ENCODE results near the gene DR1. TPM values are rescaled to one million over a fixed set of nuclear protein-coding genes. Genes with fewer than 3 reads are reported as not detected.

Gene DR1
- total RNA-seq, 1 experiment from 2014 or later: 104 TPM

DNA sequence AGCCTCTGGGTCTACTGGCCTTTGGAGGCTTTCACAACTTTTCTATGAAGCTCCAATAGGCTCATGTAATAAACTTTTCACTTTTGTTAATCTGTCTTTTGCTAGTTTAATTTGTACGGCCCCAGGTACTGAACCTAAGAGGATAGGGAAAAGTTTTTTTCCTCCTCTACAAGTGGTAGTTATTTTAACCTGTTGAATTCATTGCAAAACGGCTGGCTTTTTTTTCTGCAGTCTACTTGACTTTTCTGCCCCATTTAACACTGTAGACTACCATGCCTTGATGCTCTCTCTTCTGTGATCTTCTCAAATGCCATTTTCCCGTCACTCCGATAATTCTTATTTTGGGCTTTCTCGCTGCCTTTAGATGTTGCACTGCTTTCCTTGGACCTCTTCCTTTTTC is 43.6 kb upstream of the DR1 start:
- no peaks in the 10 kb centered on the region for H3K9me3 Mint-ChIP-seq (ENCODE audit: unreplicated experiment)
- H3K27ac Mint-ChIP-seq (ENCODE audit: low read depth, unreplicated experiment): no peak overlapping the region
- CTCF ChIA-PET: interaction anchor here (0.7 to 1.4 kb wide), 2 partner anchors 132 to 868 kb away, joined by 3 read pairs; no protein-coding TSS in a partner anchor
- H3K27me3 Mint-ChIP-seq (ENCODE audit: insufficient read depth, unreplicated experiment): no peaks in the 10 kb centered on the region
- DNase-seq (ENCODE audit: unreplicated experiment): no peak
- no TSS peak for BruUV-seq (replicated peaks)
- H3K4me3 Mint-ChIP-seq (ENCODE audit: unreplicated experiment): no peak overlapping the region
- TF ChIP-seq, protein P1, sequence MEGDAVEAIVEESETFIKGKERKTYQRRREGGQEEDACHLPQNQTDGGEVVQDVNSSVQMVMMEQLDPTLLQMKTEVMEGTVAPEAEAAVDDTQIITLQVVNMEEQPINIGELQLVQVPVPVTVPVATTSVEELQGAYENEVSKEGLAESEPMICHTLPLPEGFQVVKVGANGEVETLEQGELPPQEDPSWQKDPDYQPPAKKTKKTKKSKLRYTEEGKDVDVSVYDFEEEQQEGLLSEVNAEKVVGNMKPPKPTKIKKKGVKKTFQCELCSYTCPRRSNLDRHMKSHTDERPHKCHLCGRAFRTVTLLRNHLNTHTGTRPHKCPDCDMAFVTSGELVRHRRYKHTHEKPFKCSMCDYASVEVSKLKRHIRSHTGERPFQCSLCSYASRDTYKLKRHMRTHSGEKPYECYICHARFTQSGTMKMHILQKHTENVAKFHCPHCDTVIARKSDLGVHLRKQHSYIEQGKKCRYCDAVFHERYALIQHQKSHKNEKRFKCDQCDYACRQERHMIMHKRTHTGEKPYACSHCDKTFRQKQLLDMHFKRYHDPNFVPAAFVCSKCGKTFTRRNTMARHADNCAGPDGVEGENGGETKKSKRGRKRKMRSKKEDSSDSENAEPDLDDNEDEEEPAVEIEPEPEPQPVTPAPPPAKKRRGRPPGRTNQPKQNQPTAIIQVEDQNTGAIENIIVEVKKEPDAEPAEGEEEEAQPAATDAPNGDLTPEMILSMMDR (IDR thresholded peaks at IDR 0.05; ENCODE audit: unreplicated experiment): no peak
- intact Hi-C loops (cut with micrococcal nuclease): loop anchor here (10.0 kb wide), 2 partner anchors 263 to 323 kb away; no protein-coding TSS in a partner anchor
- POLR2A ChIA-PET: interaction anchor here (0.7 to 1.5 kb wide), 2 partner anchors 25 to 43 kb away, joined by 3 to 5 read pairs; partner anchors contain the start of gene DR1
- peaks cover 7% of the 10 kb centered on the region for H3K36me3 Mint-ChIP-seq (ENCODE audit: insufficient read depth, unreplicated experiment)
- no peaks in the 10 kb centered on the region for H3K4me1 Mint-ChIP-seq (ENCODE audit: insufficient read depth, unreplicated experiment)

DNA sequence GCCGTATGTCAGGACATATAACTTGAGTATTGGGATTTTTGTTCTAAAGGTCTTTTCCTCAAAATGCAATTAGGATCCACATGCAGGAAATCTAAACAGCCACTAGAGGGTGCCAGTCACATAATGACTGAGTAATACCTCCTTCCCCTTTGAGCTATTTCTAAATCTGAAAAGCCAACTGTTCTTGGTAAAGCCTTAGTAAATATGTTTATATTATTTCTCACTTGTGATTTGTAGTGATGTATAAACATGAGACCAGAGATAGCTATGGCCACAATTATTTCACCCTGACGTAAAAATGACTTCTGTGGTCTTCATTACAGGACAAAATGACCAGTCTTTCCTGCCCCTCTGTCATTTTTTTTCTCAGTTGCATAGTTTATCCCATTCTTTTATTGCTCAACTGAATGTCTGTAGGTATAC is 41.0 kb upstream of the DR1 start:
- TF ChIP-seq, protein P1 (IDR thresholded peaks at IDR 0.05; ENCODE audit: unreplicated experiment): peak; percentile 81
- Mint-ChIP-seq H3K4me3 (ENCODE audit: unreplicated experiment) (no peak overlapping the region), H3K27me3 (ENCODE audit: insufficient read depth, unreplicated experiment) (no peaks in the 10 kb centered on the region), H3K27ac (ENCODE audit: low read depth, unreplicated experiment) (no peak overlapping the region), H3K9me3 (ENCODE audit: unreplicated experiment) (no peaks in the 10 kb centered on the region), H3K36me3 (ENCODE audit: insufficient read depth, unreplicated experiment) (peaks cover 4% of the 10 kb centered on the region), H3K4me1 (ENCODE audit: insufficient read depth, unreplicated experiment) (no peaks in the 10 kb centered on the region)
- CTCF ChIA-PET: interaction anchor here (0.6 to 3.1 kb wide), 50 partner anchors 10 to 570 kb away, joined by 3 to 24 read pairs (median 4); partner anchors contain the start of gene DR1
- intact Hi-C loops (cut with micrococcal nuclease): loop anchor here (1.0 to 10.0 kb wide), 6 partner anchors 41 to 540 kb away; partner anchors contain the start of gene DR1
- peak; percentile 80 for DNase-seq (ENCODE audit: unreplicated experiment)
- no TSS peak for BruUV-seq (replicated peaks)
- POLR2A ChIA-PET: interaction anchor here (0.5 to 3.0 kb wide), 18 partner anchors 15 to 541 kb away, joined by 3 to 36 read pairs (median 4); partner anchors contain the start of genes DR1, FNBP1L and MTF2

DNA sequence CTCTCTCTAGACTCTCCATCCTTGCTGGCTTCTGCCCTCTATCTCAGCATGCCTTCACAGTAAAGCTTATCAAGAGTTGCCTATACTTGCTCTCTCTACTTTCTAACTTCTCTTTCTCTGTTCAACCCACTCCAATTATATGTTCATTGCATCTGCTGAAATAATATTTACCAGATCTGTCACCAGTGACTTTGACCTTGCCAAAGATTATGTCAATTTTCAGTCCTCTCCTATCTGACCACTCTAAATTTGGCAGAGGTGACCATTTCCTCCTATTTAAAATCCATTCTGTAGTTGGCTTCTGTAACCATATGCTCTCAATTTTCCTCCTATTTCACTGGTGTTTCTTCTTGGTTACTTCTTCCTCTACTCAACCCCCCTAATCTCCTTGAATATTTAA is 38.8 kb upstream of the DR1 start:
- intact Hi-C loops (cut with micrococcal nuclease): loop anchor here (10.0 kb wide), 2 partner anchors 258 to 318 kb away; no protein-coding TSS in a partner anchor
- H3K27ac Mint-ChIP-seq (ENCODE audit: low read depth, unreplicated experiment): no peak overlapping the region
- H3K36me3 Mint-ChIP-seq (ENCODE audit: insufficient read depth, unreplicated experiment): no peaks in the 10 kb centered on the region
- BruUV-seq (replicated peaks): no TSS peak
- TF ChIP-seq, protein P1 (IDR thresholded peaks at IDR 0.05; ENCODE audit: unreplicated experiment): no peak
- ChIA-PET CTCF (no interaction called here), POLR2A (interaction anchor here (1.0 kb wide), 2 partner anchors 14 to 35 kb away, joined by 3 read pairs; no protein-coding TSS in a partner anchor)
- no peaks in the 10 kb centered on the region for H3K4me1 Mint-ChIP-seq (ENCODE audit: insufficient read depth, unreplicated experiment)
- H3K27me3 Mint-ChIP-seq (ENCODE audit: insufficient read depth, unreplicated experiment): no peaks in the 10 kb centered on the region
- no peak overlapping the region for H3K4me3 Mint-ChIP-seq (ENCODE audit: unreplicated experiment)
- DNase-seq (ENCODE audit: unreplicated experiment): no peak
- H3K9me3 Mint-ChIP-seq (ENCODE audit: unreplicated experiment): no peaks in the 10 kb centered on the region

GRCh38 chr1:93313026-93313425 is 32.7 kb upstream of the DR1 start:
- TF ChIP-seq, protein P1 (IDR thresholded peaks at IDR 0.05; ENCODE audit: unreplicated experiment): no peak
- no peak overlapping the region for H3K4me3 Mint-ChIP-seq (ENCODE audit: unreplicated experiment)
- ChIA-PET POLR2A (interaction anchor here (29.5 kb wide), 1 partner anchor 33 kb away, joined by 750 read pairs; the partner anchor contains the start of gene DR1), CTCF (interaction anchor here (2.6 kb wide), 1 partner anchor 9 kb away, joined by 18 read pairs; no protein-coding TSS in a partner anchor)
- H3K36me3 Mint-ChIP-seq (ENCODE audit: insufficient read depth, unreplicated experiment): peaks cover 5% of the 10 kb centered on the region
- H3K27me3 Mint-ChIP-seq (ENCODE audit: insufficient read depth, unreplicated experiment): no peaks in the 10 kb centered on the region
- no peak overlapping the region for H3K27ac Mint-ChIP-seq (ENCODE audit: low read depth, unreplicated experiment)
- no peak for DNase-seq (ENCODE audit: unreplicated experiment)
- intact Hi-C loops (cut with micrococcal nuclease): no loop called here
- no TSS peak for BruUV-seq (replicated peaks)
- no peaks in the 10 kb centered on the region for H3K9me3 Mint-ChIP-seq (ENCODE audit: unreplicated experiment)
- H3K4me1 Mint-ChIP-seq (ENCODE audit: insufficient read depth, unreplicated experiment): no peaks in the 10 kb centered on the region
